Activated T-cell treated with anti-CD3 and anti-CD28 coated beads for 1 hour (primary cell): ENCODE data around the gene FGR.
"Not testable (repeated sequence)": the region's sequence is repeated elsewhere in the genome, so short reads cannot be mapped to it uniquely, and the experiment has no call there.

ENCODE experiments used
- DNase-seq: peaks from one replicate; pipeline ENCODE4 v3.0.0-alpha.2; 2020; ENCODE audit warnings: low read depth

Gene FGR

GRCh38 chr1:27634177-27634984, 604 bp downstream of the FGR start:
- DNase-seq, result peak; percentile 31

DNA sequence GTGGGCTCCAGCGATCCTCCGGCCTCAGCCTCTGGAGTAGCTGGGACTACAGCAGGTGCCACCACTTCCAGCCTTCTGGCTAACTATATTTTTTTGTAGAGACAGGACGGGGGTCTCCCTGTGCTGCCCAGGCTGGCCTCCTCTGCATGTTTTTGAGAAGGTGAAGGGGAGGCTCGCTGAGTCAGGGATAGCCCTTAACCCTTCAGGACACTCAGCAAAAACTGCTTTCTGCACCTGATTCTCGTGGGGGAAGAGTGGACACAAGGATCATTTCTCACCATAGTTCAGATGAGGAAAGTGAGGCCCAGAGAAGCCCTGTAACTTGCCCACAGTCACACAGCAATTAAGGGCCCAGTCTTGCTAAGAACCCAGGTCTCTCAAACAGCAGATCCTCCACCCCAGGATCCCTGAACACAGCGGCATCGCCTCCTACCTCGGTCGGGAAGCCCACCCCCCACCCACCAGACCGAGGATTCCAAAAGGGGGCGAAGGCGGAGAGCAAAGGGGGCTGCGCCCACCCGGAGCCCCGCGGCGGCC, 1.3 kb downstream of the FGR start:
- DNase-seq, result no peak

- DNase-seq, result no peak
These were observed 1.7 kb downstream of the FGR start for GRCh38 chr1:27633298-27633610.

- DNase-seq, result no peak
These were observed 2.3 kb downstream of the FGR start for GRCh38 chr1:27632387-27633297.

DNA sequence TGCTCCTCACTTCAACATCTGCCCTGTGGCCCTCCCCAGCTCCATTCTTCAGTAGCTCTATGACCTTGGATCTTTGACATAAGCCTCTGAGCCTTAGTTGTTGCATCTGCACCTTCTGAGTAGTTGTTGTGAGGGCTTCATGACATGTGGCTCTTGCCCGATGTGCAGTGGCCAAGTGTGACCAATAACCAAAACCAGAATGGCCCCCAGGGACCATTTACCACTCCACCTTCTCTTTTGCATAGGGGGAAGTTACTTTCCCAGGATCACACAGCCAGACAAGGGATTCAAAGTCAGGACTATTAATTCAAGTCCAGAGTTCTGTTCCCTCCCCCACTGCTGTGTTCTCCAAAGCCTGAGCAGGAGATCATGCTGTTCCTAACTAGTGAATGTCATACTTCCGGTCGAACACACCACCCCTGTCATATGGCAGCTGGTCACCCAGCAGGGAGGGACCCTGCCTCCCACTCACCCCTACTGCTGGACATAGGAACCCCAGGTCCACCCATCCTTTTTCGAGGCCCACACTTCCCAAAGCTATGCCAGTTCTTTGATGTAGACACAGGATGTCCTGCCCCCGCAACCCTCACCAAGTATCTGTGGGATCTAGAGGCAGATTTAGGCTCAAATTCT, 4.0 kb downstream of the FGR start:
- no peak for DNase-seq

GRCh38 chr1:27628712-27629111, 6.3 kb downstream of the FGR start:
- no peak for DNase-seq

DNA sequence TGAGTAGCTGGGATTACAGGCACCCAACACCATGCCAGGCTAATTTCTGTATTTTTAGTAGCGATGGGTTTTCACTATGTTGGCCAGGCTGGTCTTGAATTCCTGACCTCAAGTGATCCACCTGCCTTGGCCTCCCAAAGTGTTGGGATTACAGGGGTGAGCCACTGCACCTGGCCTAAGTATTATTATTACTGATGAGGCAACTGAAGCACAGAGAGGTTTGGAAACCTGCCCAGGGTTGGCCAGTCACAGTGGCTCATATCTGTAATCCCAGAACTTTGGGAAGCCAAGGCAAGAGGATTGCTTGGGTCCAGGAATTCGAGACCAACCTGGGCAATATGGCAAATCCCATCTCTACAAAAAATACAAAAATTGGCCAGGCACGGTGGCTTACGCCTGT, 7.3 kb downstream of the FGR start:
- DNase-seq, result not testable (repeated sequence)

DNA sequence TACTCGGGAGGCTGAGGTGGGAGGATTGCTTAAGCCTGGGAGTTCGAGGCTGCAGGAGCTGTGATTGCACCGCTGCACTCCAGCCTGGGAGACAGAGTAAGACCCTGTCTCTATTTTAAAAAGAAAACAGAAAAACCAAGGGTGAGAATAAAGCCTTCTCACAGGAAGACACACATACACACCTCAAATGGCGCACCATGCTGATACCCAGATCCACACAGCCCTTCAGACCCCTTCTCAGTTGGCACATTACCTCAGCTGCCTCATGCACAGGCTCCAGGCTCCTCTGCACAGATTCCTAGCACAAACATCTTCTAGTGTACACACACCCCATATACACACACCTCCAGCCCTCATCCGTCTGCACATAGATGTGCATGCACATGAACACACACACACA, 7.9 kb downstream of the FGR start:
- no peak for DNase-seq

DNA sequence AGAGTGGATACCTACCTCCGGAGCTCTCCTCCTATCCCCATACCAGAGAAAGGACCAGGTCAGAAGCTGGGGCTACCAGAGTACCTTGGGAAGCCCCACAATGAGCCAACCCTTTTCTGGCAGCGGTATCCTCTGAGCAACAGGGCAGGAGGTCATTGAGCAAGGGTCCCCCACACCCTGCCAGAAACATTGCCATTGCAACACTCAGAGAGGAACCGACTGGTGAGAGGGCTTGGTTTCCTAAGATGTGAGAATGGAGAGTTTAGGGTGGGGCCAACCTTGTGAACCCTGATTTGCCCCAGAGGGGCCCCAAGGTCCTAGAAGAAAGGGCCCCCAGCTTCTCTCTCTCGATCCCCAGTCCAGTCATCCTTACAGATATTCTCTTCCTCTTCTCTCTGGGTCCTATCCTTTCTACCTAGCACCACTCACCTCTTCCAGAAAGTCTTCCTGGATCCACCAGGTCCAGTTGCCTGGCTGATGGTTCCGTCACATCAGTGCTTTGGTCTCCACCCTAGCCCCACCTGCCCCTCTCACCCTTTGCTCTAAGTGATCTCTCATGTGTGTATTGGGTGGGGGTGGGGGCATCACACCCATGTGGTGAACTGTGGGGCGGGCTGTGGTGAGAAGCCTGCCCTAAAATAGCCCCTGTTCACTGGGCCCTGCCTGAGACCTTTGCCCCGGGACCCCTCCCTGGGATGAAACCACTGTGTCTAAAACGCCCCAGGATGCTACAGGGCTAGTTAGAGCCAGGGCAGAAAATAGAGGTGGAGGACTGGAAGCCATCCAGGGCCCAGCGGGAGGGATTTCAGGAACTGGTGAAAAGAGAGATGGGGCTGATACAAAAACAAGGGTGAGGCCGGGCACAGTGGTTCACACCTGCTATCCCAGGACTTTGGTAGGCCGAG, 8.7 kb downstream of the FGR start:
- no peak for DNase-seq

DNA sequence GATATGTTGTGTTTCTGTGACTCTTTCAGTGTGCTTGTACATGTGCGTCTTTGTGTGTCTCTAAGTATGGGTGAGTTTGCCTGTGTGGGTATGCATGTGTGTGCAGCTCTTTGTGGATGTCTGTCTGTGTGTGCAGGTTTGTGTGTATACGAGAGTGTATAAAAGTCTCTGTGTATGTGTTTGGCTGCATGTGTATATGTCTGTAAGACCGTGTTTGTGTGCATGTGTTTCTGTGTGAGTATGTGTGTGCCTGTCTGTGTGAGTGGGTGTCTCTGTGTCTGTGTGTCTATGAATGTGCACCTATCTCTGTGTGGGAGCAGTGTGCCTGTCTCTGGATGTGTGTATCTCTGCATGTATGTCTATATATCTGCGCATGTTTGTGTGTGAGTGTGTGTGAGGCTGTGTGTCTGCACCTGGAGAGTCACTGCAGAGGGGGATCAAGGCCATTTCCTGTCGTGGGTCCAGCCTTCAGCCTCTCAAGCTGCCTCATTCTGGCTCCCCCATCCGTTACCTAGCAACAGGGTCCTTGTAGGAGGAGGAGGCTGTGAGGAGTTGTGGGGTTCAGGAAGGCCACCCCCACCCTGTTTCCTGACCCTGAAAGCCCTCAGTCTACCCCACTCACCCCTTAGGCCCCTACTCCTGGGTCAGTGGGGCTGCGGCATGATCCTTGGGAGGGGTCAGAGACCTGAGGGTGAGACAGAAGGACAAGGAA, 10.4 kb downstream of the FGR start:
- no peak for DNase-seq

DNA sequence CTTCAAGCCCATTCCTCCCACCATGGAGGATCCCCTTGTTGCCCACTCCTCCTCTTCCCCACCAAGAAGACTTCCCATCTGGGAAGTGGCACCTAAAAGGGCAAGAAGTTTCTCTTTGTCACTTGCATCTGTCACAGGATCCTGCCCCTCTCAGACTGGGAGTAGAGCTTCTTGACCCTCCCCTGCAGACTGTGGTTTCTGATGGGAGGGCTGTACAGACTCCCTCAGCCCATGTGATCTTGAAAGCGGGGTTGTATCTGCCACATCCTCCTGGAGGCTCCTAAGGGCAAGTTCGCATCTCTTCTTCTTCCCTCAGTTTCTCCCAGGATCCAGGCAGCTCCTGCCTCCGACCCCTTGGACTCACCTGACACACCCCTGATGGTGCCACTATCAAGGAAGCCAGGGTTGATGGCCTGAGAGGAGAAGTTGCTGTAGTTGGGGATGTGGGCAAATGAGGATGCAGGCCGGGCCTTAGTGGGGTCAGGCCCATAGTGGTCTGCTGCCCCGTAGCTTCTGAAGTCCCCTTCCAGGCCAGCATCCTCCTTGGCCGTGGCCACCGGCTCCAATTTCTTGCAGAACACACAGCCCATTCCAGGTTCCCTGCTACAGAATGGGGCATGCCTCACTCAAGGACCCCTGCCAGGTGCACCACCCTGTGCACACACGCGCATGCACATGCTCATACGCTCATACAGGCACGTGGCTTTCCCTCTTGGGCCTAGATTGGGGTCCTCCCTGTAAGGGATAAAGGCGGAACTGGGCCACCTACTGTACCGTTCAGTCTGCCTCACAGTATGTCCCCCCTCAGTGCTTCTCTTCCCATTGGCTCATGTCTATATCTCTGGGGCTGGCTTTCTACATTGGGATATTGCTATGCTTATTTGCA, 11.4 kb downstream of the FGR start:
- DNase-seq, result no peak

DNA sequence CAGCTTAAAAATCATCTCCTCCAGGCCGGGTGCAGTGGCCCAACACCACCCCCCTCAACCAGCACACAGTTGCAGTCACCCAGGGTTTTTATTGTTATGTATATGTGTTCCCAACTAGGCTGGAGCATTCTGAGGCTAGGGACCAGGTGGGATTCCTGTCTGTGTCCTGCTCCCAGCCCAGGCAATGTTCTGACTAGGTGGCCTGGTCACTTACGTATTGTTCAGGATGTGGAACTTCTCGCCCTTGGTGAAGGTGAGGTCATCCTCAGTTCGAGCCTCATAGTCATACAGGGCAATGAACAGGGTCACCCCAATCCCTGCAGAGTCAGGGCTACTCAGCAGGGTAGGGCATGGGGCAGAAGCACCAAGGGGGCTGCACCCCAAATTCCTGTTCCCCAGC, 12.2 kb downstream of the FGR start:
- no peak for DNase-seq

GRCh38 chr1:27621051-27621920, 13.7 kb downstream of the FGR start:
- no peak for DNase-seq

- not testable (repeated sequence) for DNase-seq
These were observed 15.1 kb downstream of the FGR start for GRCh38 chr1:27619782-27620438.

GRCh38 chr1:27618341-27619082, 16.5 kb downstream of the FGR start:
- DNase-seq, result no peak

- DNase-seq, result no peak
These were observed 17.6 kb downstream of the FGR start for GRCh38 chr1:27617420-27617819.

- no peak for DNase-seq
These were observed 18.5 kb downstream of the FGR start for GRCh38 chr1:27616441-27616840.
